ENCODE data around the gene NOTCH1. TPM values are rescaled to one million over a fixed set of nuclear protein-coding genes. Genes with fewer than 3 reads are reported as not detected.
A peak's percentile ranks its signal among the peaks of the same experiment; 100 is the strongest.
"Not testable (repeated sequence)": the region's sequence is repeated elsewhere in the genome, so short reads cannot be mapped to it uniquely, and the experiment has no call there.

The NOTCH1 gene
- total RNA-seq, 3 donors from 2014 or later (not counting 1 experiment from before 2014, with no cell fraction given): 126 to 228 (median 192) TPM

- H3K4me1 Mint-ChIP-seq: peaks cover 37 to 50% of the 10 kb centered on the region in 2 donors
- Histone ChIP-seq H3K4me1 (ENCODE audit: control insufficient read depth, insufficient read depth, low read length) (peaks cover 67% of the 10 kb centered on the region), H3K4me3 (ENCODE audit: low read length) (no peak overlapping the region), H3K27ac (ENCODE audit: low read length) (no peak overlapping the region), H3K36me3 (ENCODE audit: control insufficient read depth, insufficient read depth, low read length) (no peaks in the 10 kb centered on the region), H3K27me3 (ENCODE audit: control insufficient read depth, insufficient read depth, low read length) (no peaks in the 10 kb centered on the region), H3K9me3 (ENCODE audit: control insufficient read depth, insufficient read depth, low read length) (no peaks in the 10 kb centered on the region)
- H3K4me3 Mint-ChIP-seq: no peak overlapping the region
- WGBS (ENCODE audit: insufficient coverage): 70% methylated on average over 8 of the region's 8 CpGs
- intact Hi-C loops (cut with micrococcal nuclease): no loop called here
- no peaks in the 10 kb centered on the region for H3K9me3 Mint-ChIP-seq
- ATAC-seq: no peak
- TF ChIP-seq CTCF (IDR thresholded peaks at IDR 0.05): no peak
- no peaks in the 10 kb centered on the region for H3K36me3 Mint-ChIP-seq
- no peak for DNase-seq
- H3K27ac Mint-ChIP-seq: peak overlapping the region in 1 of 2 donors; percentile 35
- H3K27me3 Mint-ChIP-seq (ENCODE audit: low read depth in 2 of 2): no peaks in the 10 kb centered on the region
These were observed 30.4 kb upstream of the NOTCH1 start for GRCh38 chr9:136576269-136576626.

- Mint-ChIP-seq H3K4me3 (no peak overlapping the region), H3K4me1 (peaks cover 40 to 54% of the 10 kb centered on the region in 2 donors), H3K27ac (peak overlapping the region in 1 of 2 donors; percentile 35), H3K36me3 (no peaks in the 10 kb centered on the region), H3K9me3 (no peaks in the 10 kb centered on the region), H3K27me3 (ENCODE audit: low read depth in 2 of 2) (no peaks in the 10 kb centered on the region)
- H3K27me3 ChIP-seq (ENCODE audit: control insufficient read depth, insufficient read depth, low read length): no peaks in the 10 kb centered on the region
- intact Hi-C loops (cut with micrococcal nuclease): no loop called here
- no peak for ATAC-seq
- no peaks in the 10 kb centered on the region for H3K9me3 ChIP-seq (ENCODE audit: control insufficient read depth, insufficient read depth, low read length)
- no peak overlapping the region for H3K27ac ChIP-seq (ENCODE audit: low read length)
- DNase-seq: no peak
- H3K4me3 ChIP-seq (ENCODE audit: low read length): no peak overlapping the region
- TF ChIP-seq CTCF (IDR thresholded peaks at IDR 0.05): no peak
- 91% methylated on average over 21 of the region's 21 CpGs for whole genome bisulfite sequencing (ENCODE audit: insufficient coverage)
- peaks cover 72% of the 10 kb centered on the region for H3K4me1 ChIP-seq (ENCODE audit: control insufficient read depth, insufficient read depth, low read length)
- H3K36me3 ChIP-seq (ENCODE audit: control insufficient read depth, insufficient read depth, low read length): no peaks in the 10 kb centered on the region
These were observed 29.9 kb upstream of the NOTCH1 start for GRCh38 chr9:136575626-136576268.

DNA sequence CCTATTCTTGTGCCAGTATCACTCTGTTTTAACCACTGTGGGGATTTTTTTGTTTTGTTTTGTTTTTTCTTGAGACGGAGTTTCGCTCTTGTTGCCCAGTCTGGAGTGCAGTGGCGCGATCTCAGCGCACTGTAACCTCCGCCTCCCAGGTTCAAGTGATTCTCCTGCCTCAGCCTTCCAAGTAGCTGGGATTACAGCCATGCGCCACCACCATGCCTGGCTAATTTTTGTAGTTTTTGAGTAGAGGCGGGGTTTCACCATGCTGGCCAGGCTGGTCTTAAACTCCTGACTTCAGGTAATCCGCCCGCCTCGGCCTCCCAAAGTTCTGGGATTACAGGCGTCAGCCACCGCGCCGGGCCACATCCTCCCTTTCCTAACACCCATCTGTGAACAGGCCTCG lies 28.8 kb upstream of the NOTCH1 start:
- H3K27ac Mint-ChIP-seq: peak overlapping the region; percentile 90 to 93
- H3K4me3 Mint-ChIP-seq: peak overlapping the region; percentile 63
- not testable (repeated sequence) for H3K36me3 ChIP-seq (ENCODE audit: control insufficient read depth, insufficient read depth, low read length); H3K27me3 ChIP-seq (ENCODE audit: control insufficient read depth, insufficient read depth, low read length); DNase-seq; H3K27me3 Mint-ChIP-seq (ENCODE audit: low read depth in 2 of 2); H3K36me3 Mint-ChIP-seq; H3K4me3 ChIP-seq (ENCODE audit: low read length); ATAC-seq; H3K9me3 ChIP-seq (ENCODE audit: control insufficient read depth, insufficient read depth, low read length); H3K9me3 Mint-ChIP-seq
- H3K27ac ChIP-seq (ENCODE audit: low read length): peak overlapping the region; percentile 31
- H3K4me1 Mint-ChIP-seq: peaks cover 43 to 60% of the 10 kb centered on the region in 2 donors
- intact Hi-C loops (cut with micrococcal nuclease): loop anchor here (5.0 kb wide), 1 partner anchor 37 kb away; no protein-coding TSS in a partner anchor
- H3K4me1 ChIP-seq (ENCODE audit: control insufficient read depth, insufficient read depth, low read length): peaks cover 83% of the 10 kb centered on the region
- 88% methylated on average over 15 of the region's 16 CpGs for WGBS (ENCODE audit: insufficient coverage)

DNA sequence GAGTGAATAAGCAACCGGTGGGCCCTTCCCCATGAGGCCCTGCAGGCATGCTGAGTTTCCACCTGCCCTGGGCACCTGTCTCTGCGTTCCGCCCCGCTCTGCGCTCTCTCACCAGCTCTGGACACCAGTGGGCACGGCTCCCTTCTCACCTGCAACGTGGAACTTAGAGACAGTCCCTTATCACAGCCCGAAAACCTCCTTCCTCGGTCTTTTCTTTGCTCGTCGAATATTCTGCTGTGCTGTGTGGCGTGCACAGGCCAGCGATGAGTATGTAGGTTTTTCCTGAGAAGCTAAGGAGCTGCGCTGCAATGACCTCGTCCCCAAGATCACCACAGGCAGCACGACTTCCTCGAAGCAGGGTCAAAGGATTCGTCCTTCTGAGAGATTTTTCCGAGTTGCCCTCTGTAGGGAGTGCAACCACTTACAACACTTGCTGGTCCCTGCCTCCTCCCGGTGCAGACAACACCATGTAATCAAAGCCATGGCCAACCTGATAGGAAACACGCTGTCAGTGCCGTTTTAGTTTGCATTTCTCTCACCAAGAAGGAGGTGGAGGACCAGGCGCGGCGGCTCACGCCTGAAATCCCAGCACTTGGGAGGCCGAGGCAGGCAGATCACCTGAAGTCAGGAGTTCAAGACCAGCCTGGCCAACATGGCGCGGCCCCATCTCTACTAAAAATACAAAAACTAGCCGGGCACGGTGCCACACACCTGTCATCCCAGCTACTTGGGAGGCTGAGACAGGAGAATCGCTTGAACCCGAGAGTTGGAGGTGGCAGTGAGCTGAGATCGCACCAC lies 27.2 kb upstream of the NOTCH1 start:
- intact Hi-C loops (cut with micrococcal nuclease): loop anchor here (5.0 kb wide), 1 partner anchor 36 kb away; no protein-coding TSS in a partner anchor
- H3K4me1 ChIP-seq (ENCODE audit: control insufficient read depth, insufficient read depth, low read length): peaks cover 91% of the 10 kb centered on the region
- H3K27ac ChIP-seq (ENCODE audit: low read length): peak overlapping the region; percentile 73
- H3K27ac Mint-ChIP-seq: peak overlapping the region; percentile 90 to 93
- ATAC-seq: peak; percentile 29 to 48 (median 30)
- H3K4me1 Mint-ChIP-seq: peaks cover 47 to 59% of the 10 kb centered on the region in 2 donors
- no peak for TF ChIP-seq CTCF (IDR thresholded peaks at IDR 0.05)
- no peak for DNase-seq
- no peaks in the 10 kb centered on the region for H3K9me3 Mint-ChIP-seq
- no peaks in the 10 kb centered on the region for H3K27me3 Mint-ChIP-seq (ENCODE audit: low read depth in 2 of 2)
- 59% methylated on average over 34 of the region's 34 CpGs for WGBS (ENCODE audit: insufficient coverage)
- H3K4me3 ChIP-seq (ENCODE audit: low read length): no peak overlapping the region
- no peaks in the 10 kb centered on the region for H3K9me3 ChIP-seq (ENCODE audit: control insufficient read depth, insufficient read depth, low read length)
- H3K4me3 Mint-ChIP-seq: peak overlapping the region; percentile 72
- no peaks in the 10 kb centered on the region for H3K36me3 ChIP-seq (ENCODE audit: control insufficient read depth, insufficient read depth, low read length)
- H3K36me3 Mint-ChIP-seq: no peaks in the 10 kb centered on the region
- H3K27me3 ChIP-seq (ENCODE audit: control insufficient read depth, insufficient read depth, low read length): no peaks in the 10 kb centered on the region
